Thymus (tissue), 11 donors: ENCODE data around the gene PPP2R5E. TPM values are rescaled to one million over a fixed set of nuclear protein-coding genes. Genes with fewer than 3 reads are reported as not detected.

Source experiments
- DNase-seq, 9 donors: peaks; one replicate each; pipeline ENCODE4 v3.0.0-alpha.2; 2013; ENCODE audit warnings: low spot score in 9 of 9, low read depth in 6 of 9, missing footprints in 1 of 9
- H3K27ac ChIP-seq, 2 donors: one replicate each; pipeline ENCODE4 v1.5.1; 2013; ENCODE audit warnings: control low read depth in 1 of 2, low read depth in 1 of 2, low read length in 1 of 2, mild to moderate bottlenecking in 1 of 2, moderate library complexity in 1 of 2
- H3K27me3 ChIP-seq, 2 donors: one replicate each; pipeline ENCODE4 v1.5.1; 2013; ENCODE audit warnings: low read length in 1 of 2; ENCODE audit not compliant: control insufficient read depth in 2 of 2, insufficient read depth in 1 of 2
- H3K36me3 ChIP-seq, 2 donors: one replicate each; pipeline ENCODE4 v1.5.1; 2013; ENCODE audit warnings: low read length in 1 of 2, mild to moderate bottlenecking in 1 of 2, moderate library complexity in 1 of 2; ENCODE audit not compliant: control insufficient read depth in 2 of 2, insufficient read depth in 2 of 2
- H3K4me1 ChIP-seq, 2 donors: one replicate each; pipeline ENCODE4 v1.5.1; 2013; ENCODE audit warnings: low read length in 2 of 2; ENCODE audit not compliant: control insufficient read depth in 2 of 2, insufficient read depth in 2 of 2
- H3K4me3 ChIP-seq, 2 donors: one replicate each; pipeline ENCODE4 v1.5.1; 2013; ENCODE audit warnings: low read length in 2 of 2, control low read depth in 1 of 2, mild to moderate bottlenecking in 1 of 2
- H3K9me3 ChIP-seq, 2 donors: one replicate each; pipeline ENCODE4 v1.5.1; 2013; ENCODE audit warnings: low read length in 1 of 2, mild to moderate bottlenecking in 1 of 2; ENCODE audit not compliant: control insufficient read depth in 2 of 2, insufficient read depth in 1 of 2
- WGBS: extraction: QIAGEN DNeasy Blood & Tissue Kit; methylation state at CpG from one replicate; pipeline ENCODE4 v1.1.7; 2013; 5-methylcytosine and 5-hydroxymethylcytosine counted together
- polyA plus RNA-seq: library from polyadenylated mRNA; stranded (reverse); fragments of 200-250 nt; gene quantifications from one replicate; pipeline ENCODE4 v1.2.3, GENCODE V29; 2013
- total RNA-seq: library from RNA; stranded (reverse); fragments of 120-200 nt; gene quantifications from one replicate; pipeline ENCODE4 v1.2.4, GENCODE V29; 2013
- donor health status: healthy.

PPP2R5E gene
- total and polyA plus RNA-seq, 2 donors: 10.4 to 14.6 TPM

- H3K9me3 ChIP-seq: no peaks in the 10 kb centered on the region
- 96% methylated on average over 7 of the region's 7 CpGs for WGBS
- H3K36me3 ChIP-seq: no peaks in the 10 kb centered on the region
- H3K4me3 ChIP-seq: no peak overlapping the region
- no peaks in the 10 kb centered on the region for H3K27me3 ChIP-seq
- DNase-seq: no peak
- H3K27ac ChIP-seq: no peak overlapping the region
- H3K4me1 ChIP-seq: peaks cover 0 to 6% of the 10 kb centered on the region in 2 donors
These were observed 59.9 kb downstream of the PPP2R5E start for GRCh38 chr14:63483315-63483714.

- no peaks in the 10 kb centered on the region for H3K27me3 ChIP-seq
- H3K4me1 ChIP-seq: peaks cover 0 to 6% of the 10 kb centered on the region in 2 donors
- DNase-seq: no peak
- H3K36me3 ChIP-seq: no peaks in the 10 kb centered on the region
- H3K27ac ChIP-seq: no peak overlapping the region
- WGBS: 77% methylated on average over 4 of the region's 4 CpGs
- no peak overlapping the region for H3K4me3 ChIP-seq
- H3K9me3 ChIP-seq: no peaks in the 10 kb centered on the region
These were observed 62.6 kb downstream of the PPP2R5E start for GRCh38 chr14:63480599-63480998.

- Histone ChIP-seq H3K36me3 (no peaks in the 10 kb centered on the region), H3K9me3 (no peaks in the 10 kb centered on the region), H3K4me3 (no peak overlapping the region), H3K4me1 (peaks cover 14 to 18% of the 10 kb centered on the region in 2 donors), H3K27ac (peak overlapping the region in 1 of 2 donors; percentile 21), H3K27me3 (no peaks in the 10 kb centered on the region)
- no peak for DNase-seq
- WGBS: 89% methylated on average over 3 of the region's 3 CpGs
These were observed 64.7 kb downstream of the PPP2R5E start for GRCh38 chr14:63478437-63478852.

- H3K9me3 ChIP-seq: no peaks in the 10 kb centered on the region
- H3K27ac ChIP-seq: peak overlapping the region in 1 of 2 donors; percentile 62
- peak in 7 of 9 donors; percentile 12 to 67 (median 31) for DNase-seq
- H3K4me3 ChIP-seq: no peak overlapping the region
- H3K27me3 ChIP-seq: no peaks in the 10 kb centered on the region
- WGBS: 5% methylated on average over 2 of the region's 2 CpGs
- peaks cover 18 to 20% of the 10 kb centered on the region in 2 donors for H3K4me1 ChIP-seq
- no peaks in the 10 kb centered on the region for H3K36me3 ChIP-seq
These were observed 65.2 kb downstream of the PPP2R5E start for GRCh38 chr14:63478010-63478409.

GRCh38 chr14:63477556-63477955 lies 65.6 kb downstream of the PPP2R5E start:
- H3K27me3 ChIP-seq: no peaks in the 10 kb centered on the region
- no peak overlapping the region for H3K4me3 ChIP-seq
- H3K36me3 ChIP-seq: no peaks in the 10 kb centered on the region
- WGBS: 59% methylated on average over 1 of the region's 1 CpG
- H3K9me3 ChIP-seq: no peaks in the 10 kb centered on the region
- H3K4me1 ChIP-seq: peaks cover 20% of the 10 kb centered on the region in 2 donors
- no peak for DNase-seq
- peak overlapping the region in 1 of 2 donors; percentile 62 for H3K27ac ChIP-seq

- Histone ChIP-seq H3K4me1 (peaks cover 21 to 23% of the 10 kb centered on the region in 2 donors), H3K4me3 (no peak overlapping the region), H3K27ac (peak overlapping the region in 1 of 2 donors; percentile 6), H3K27me3 (no peaks in the 10 kb centered on the region), H3K9me3 (no peaks in the 10 kb centered on the region), H3K36me3 (no peaks in the 10 kb centered on the region)
- no peak for DNase-seq
These were observed 67.4 kb downstream of the PPP2R5E start for GRCh38 chr14:63475761-63476160.

- DNase-seq: no peak
- H3K4me3 ChIP-seq: no peak overlapping the region
- H3K4me1 ChIP-seq: peaks cover 21 to 23% of the 10 kb centered on the region in 2 donors
- H3K27me3 ChIP-seq: no peaks in the 10 kb centered on the region
- H3K9me3 ChIP-seq: no peaks in the 10 kb centered on the region
- H3K36me3 ChIP-seq: no peaks in the 10 kb centered on the region
- WGBS: 57% methylated on average over 3 of the region's 3 CpGs
- H3K27ac ChIP-seq: peak overlapping the region; percentile 47 to 56
These were observed 68.3 kb downstream of the PPP2R5E start for GRCh38 chr14:63474844-63475243.

GRCh38 chr14:63474111-63474510 lies 69.1 kb downstream of the PPP2R5E start:
- H3K4me1 ChIP-seq: peaks cover 21 to 23% of the 10 kb centered on the region in 2 donors
- WGBS: 38% methylated on average over 3 of the region's 3 CpGs

GRCh38 chr14:63472986-63473788 lies 70.0 kb downstream of the PPP2R5E start:
- DNase-seq: no peak
- Histone ChIP-seq H3K4me1 (peaks cover 21 to 23% of the 10 kb centered on the region in 2 donors), H3K36me3 (no peaks in the 10 kb centered on the region), H3K9me3 (no peaks in the 10 kb centered on the region), H3K27me3 (no peaks in the 10 kb centered on the region), H3K4me3 (no peak overlapping the region), H3K27ac (no peak overlapping the region)
- WGBS: 76% methylated on average over 7 of the region's 7 CpGs

More at GRCh38 chr14:63474111-63474510, 69.1 kb downstream of the PPP2R5E start:
- DNase-seq: peak in 8 of 9 donors; percentile 14 to 76 (median 56)
- Histone ChIP-seq H3K4me3 (no peak overlapping the region), H3K27ac (peak overlapping the region in 1 of 2 donors; percentile 62), H3K9me3 (no peaks in the 10 kb centered on the region), H3K27me3 (no peaks in the 10 kb centered on the region), H3K36me3 (no peaks in the 10 kb centered on the region)
